Measurements from ENCODE around the gene PPARD.

DNA sequence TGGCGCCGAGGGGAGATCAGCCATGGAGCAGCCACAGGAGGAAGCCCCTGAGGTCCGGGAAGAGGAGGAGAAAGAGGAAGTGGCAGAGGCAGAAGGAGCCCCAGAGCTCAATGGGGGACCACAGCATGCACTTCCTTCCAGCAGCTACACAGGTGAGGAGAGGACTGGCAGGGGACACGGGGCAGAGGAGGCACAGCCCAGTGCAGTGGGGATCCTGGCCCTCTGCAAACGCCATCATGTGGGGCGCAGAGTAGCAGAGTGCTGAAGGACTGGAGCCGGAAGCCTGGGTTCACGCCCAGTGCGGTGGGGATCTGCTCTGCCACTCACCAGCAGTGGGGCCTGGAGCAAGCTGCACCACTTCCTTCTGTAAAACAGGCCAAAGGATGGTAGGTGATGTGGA, 68.7 kb downstream of the PPARD start:
- TF ChIP-seq, protein P1, sequence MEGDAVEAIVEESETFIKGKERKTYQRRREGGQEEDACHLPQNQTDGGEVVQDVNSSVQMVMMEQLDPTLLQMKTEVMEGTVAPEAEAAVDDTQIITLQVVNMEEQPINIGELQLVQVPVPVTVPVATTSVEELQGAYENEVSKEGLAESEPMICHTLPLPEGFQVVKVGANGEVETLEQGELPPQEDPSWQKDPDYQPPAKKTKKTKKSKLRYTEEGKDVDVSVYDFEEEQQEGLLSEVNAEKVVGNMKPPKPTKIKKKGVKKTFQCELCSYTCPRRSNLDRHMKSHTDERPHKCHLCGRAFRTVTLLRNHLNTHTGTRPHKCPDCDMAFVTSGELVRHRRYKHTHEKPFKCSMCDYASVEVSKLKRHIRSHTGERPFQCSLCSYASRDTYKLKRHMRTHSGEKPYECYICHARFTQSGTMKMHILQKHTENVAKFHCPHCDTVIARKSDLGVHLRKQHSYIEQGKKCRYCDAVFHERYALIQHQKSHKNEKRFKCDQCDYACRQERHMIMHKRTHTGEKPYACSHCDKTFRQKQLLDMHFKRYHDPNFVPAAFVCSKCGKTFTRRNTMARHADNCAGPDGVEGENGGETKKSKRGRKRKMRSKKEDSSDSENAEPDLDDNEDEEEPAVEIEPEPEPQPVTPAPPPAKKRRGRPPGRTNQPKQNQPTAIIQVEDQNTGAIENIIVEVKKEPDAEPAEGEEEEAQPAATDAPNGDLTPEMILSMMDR (IDR thresholded peaks at IDR 0.05), result no peak
- no peak for TF ChIP-seq POLR2A (IDR thresholded peaks at IDR 0.05)

All from adrenal gland (tissue), 5 donors.